OCI-LY1 (cell line): ENCODE results near the gene PDGFD.

Experiments used
- EZH2 ChIP-seq: fragments of 200-600 bp; sonication (generic), shearing (Covaris generic); IDR thresholded peaks from 2 replicates; pipeline ENCODE4 v1.8.0; 2017; ENCODE audit warnings: borderline replicate concordance, mixed run types, mild to moderate bottlenecking, antibody characterized with exemption, low read length, moderate library complexity, mixed read lengths
- TF ChIP-seq, protein P1 (sequence below): fragments of 200-600 bp; sonication (generic), shearing (Covaris generic); IDR thresholded peaks from 2 replicates; pipeline ENCODE4 v1.5.1; 2017; ENCODE audit warnings: mild to moderate bottlenecking, antibody characterized with exemption, low read length, moderate library complexity, mixed read lengths

DNA sequence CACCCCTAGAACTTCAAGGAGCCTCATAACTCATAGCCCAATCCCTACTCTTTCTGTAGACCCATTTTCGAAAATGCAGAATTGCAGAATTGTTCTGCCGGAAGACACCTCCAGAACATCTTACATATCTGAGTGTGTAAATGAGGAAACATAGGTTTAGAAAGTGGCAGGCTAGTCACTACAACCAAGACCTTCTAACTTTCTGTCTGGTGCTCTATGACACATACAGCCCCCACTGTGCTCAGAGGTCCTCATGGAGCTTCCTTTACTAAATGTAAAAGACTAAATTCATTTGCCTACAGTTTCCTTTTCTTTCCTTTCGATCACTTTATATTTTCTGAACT is 259.7 kb downstream of the PDGFD start:
- TF ChIP-seq, protein P1, sequence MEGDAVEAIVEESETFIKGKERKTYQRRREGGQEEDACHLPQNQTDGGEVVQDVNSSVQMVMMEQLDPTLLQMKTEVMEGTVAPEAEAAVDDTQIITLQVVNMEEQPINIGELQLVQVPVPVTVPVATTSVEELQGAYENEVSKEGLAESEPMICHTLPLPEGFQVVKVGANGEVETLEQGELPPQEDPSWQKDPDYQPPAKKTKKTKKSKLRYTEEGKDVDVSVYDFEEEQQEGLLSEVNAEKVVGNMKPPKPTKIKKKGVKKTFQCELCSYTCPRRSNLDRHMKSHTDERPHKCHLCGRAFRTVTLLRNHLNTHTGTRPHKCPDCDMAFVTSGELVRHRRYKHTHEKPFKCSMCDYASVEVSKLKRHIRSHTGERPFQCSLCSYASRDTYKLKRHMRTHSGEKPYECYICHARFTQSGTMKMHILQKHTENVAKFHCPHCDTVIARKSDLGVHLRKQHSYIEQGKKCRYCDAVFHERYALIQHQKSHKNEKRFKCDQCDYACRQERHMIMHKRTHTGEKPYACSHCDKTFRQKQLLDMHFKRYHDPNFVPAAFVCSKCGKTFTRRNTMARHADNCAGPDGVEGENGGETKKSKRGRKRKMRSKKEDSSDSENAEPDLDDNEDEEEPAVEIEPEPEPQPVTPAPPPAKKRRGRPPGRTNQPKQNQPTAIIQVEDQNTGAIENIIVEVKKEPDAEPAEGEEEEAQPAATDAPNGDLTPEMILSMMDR: no peak
- TF ChIP-seq EZH2: no peak
